Fibroblast of pulmonary artery (primary cell): Measurements from ENCODE around the gene FILIP1L.

Experiments
- DNase-seq: peaks from one replicate; pipeline ENCODE4 v3.0.0-alpha.2; 2010; ENCODE audit warnings: low read depth
- H3K4me3 ChIP-seq: replicated peaks from 2 replicates; pipeline ENCODE4 v1.5.1; 2011; ENCODE audit warnings: low read depth, mild to moderate bottlenecking, control low read depth, low read length, moderate library complexity
- TF ChIP-seq, protein P1 (sequence below): IDR thresholded peaks from 2 replicates; pipeline ENCODE4 v1.5.1; 2011; ENCODE audit warnings: mild to moderate bottlenecking, control low read depth, low read length, inconsistent platforms; ENCODE audit errors: missing control alignments

Gene FILIP1L

DNA sequence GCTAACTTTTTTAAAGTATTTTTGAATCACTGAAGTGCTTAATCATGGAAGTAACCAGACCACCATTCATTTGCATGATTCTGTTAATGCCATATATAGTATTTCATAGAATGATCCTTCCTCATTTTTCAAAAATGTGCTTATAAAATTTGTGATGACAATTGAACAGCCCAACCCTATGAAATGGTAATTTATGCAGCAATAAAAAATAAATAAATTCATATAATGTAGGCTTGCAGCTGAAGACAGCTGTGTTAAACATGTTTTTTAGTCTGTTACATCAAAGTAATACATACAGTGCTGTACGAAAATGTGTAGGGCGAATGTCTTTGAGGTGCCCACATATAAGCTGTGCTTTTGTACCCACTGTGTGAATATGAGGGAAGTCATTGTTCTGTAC lies 131.7 kb downstream of the FILIP1L start:
- H3K4me3 ChIP-seq: no peak overlapping the region
- TF ChIP-seq, protein P1, sequence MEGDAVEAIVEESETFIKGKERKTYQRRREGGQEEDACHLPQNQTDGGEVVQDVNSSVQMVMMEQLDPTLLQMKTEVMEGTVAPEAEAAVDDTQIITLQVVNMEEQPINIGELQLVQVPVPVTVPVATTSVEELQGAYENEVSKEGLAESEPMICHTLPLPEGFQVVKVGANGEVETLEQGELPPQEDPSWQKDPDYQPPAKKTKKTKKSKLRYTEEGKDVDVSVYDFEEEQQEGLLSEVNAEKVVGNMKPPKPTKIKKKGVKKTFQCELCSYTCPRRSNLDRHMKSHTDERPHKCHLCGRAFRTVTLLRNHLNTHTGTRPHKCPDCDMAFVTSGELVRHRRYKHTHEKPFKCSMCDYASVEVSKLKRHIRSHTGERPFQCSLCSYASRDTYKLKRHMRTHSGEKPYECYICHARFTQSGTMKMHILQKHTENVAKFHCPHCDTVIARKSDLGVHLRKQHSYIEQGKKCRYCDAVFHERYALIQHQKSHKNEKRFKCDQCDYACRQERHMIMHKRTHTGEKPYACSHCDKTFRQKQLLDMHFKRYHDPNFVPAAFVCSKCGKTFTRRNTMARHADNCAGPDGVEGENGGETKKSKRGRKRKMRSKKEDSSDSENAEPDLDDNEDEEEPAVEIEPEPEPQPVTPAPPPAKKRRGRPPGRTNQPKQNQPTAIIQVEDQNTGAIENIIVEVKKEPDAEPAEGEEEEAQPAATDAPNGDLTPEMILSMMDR: no peak
- DNase-seq: no peak

DNA sequence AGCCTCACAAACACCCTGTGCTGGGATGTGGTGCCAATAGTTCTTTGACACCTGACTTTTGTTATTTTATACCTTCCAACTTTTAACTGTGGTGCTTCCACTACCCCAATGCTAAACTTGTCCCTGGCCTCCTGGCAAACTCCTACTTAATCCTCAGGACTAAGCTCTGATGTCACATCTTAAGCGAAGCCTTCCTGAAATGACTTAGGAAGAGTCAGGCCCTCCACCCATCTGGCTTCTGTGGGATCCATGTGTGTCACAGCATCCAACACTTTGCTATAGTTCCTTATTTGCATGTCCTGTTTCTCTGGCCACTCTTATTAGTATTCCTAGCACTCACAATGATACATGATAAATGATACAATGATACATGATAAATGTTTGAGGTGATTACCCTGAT lies 133.2 kb downstream of the FILIP1L start:
- no peak for DNase-seq
- TF ChIP-seq, protein P1: no peak
- no peak overlapping the region for H3K4me3 ChIP-seq

DNA sequence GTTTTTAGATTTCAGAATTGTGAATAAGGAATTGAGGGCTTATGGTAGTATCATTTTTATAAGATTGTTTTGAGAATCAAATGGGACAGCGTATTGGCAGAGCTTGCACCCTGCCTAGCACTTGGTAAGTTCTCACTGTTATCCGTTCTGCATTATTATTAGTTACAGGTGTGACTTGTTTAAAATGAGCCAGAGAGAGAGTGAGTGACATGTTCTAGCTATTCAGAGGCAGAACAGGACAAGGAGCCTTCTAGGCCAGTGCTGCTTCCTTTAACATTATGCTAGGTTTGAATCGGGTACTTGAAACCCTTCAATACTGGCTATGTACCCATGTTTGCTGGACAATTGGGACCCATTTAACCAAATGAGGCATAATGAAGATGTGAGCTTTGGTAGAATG lies 133.7 kb downstream of the FILIP1L start:
- TF ChIP-seq, protein P1: no peak
- no peak overlapping the region for H3K4me3 ChIP-seq
- DNase-seq: no peak

DNA sequence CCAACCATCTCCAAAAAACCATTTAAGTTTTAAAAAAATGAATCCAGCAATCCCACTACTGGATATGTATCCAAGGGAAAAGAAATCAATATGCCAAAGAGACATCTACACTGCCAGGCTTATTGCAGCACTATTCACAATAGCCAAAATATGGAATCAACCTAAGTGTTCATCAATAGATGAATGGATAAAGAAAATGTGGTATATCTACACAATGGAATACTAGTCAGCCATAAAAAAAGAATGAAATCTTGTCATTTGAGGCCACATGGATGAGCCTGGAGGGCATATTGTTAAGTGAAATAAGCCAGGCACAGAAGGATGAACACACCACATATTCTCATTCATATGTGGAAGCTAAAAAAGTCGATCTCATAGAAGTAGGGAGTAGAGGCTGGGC lies 136.1 kb downstream of the FILIP1L start:
- no peak for DNase-seq
- H3K4me3 ChIP-seq: no peak overlapping the region
- TF ChIP-seq, protein P1: no peak

DNA sequence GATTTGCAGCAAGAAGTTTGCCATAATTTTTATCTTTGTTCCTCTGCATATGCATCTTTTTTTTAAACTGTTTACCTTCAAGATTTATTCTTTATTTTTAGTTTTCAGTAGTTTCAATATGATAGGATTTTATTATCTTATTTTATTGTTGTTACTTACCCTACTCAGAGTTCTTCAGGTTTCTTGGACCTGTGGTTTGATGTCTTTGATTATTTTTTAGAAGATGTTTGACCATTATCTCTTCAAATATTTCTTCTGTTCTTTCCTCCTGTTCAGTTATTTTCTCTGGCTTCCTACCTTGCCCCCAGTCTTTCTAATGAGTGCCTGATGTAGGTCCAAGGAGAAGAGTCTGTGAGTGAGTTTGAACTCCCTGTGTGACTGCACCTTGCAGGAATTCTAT lies 137.7 kb downstream of the FILIP1L start:
- no peak overlapping the region for H3K4me3 ChIP-seq
- no peak for DNase-seq
- TF ChIP-seq, protein P1: no peak

DNA sequence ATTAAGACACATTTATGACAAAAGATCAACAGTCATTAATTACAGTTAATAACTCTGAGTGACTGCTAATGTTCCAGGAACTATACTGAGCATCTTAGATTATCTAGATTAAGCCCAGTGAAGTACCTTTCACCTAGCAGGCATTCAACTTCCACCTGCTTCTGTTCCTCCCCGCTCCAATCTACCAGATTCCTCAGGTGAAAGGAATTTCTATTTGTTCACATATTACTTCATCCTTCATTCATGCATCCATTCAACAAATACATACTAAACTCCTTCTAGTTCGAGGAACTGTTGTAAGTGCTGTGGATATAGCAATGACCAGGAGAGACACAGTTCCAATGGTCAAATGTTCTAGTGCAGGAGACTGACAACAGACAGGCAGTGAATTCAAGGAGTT lies 139.3 kb downstream of the FILIP1L start:
- no peak for DNase-seq
- TF ChIP-seq, protein P1: no peak
- no peak overlapping the region for H3K4me3 ChIP-seq

DNA sequence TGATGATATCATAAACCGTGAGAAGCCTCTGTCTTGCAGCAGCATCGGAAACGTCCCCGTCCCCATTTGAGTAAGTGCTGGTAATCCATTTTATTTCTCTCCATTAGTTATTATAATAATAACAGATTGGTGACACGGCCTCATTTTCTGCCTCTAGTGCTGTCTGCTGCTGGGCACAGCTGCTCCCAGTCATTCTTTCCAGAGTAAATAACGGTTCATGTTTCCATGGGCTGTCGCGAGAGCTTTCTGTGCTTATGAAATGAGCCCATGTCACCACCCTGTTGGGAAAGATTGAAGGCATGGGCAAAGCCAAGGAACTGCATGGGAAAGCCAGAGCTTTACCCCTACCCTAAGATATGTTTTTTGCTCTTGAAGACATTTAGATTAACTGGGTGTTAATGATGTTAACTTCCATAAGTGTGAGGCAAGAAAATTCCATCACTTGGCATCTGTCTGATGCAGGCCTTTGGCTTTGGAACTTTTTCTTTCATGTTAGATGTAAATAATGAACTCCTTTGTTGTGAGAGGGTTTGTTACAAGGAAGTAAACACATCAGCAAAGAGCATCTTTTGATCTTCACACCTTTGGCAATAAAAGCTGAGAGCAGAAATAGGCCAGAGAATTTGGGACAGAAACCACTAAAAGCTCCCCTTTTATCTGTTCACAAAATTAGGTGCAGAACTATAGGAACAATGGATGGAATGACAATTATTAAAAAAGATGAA lies 141.8 kb downstream of the FILIP1L start:
- no peak overlapping the region for H3K4me3 ChIP-seq
- DNase-seq: no peak
- TF ChIP-seq, protein P1: no peak
